GM12878 (cell line): ENCODE results near the gene SLC43A1. TPM values are rescaled to one million over a fixed set of nuclear protein-coding genes. Genes with fewer than 3 reads are reported as not detected.

Source experiments
- ATAC-seq: fragments of 200-7000 bp; cut with Tn5 transposase; 3 replicates; pipeline ENCODE4 v1.9.1; 2020; ENCODE audit warnings: mild to moderate bottlenecking, moderate library complexity
- BruUV-seq: library from RNA; stranded (reverse); fragments of 400-500 nt; replicated peaks from 2 replicates; lab custom pipeline; 2021; lab: Mats Ljungman, UMichigan
- CTCF ChIA-PET: fragments of 300-600 bp; sonication (Branson Sonifier 250); formaldehyde crosslinking; extraction: SDS; loops from one replicate; lab custom pipeline; 2021; ENCODE audit warnings: inconsistent platforms; lab: Yijun Ruan, JAX
- POLR2A ChIA-PET: fragments of 350-600 bp; formaldehyde crosslinking; extraction: SDS; loops from one replicate; lab custom pipeline; 2021; ENCODE audit warnings: inconsistent platforms; lab: Charles Lee
- RAD21 ChIA-PET: fragments of 300-600 bp; sonication (Branson Sonifier 250); formaldehyde crosslinking; loops from one replicate; lab custom pipeline; 2023; ENCODE audit warnings: antibody characterized with exemption; ENCODE audit not compliant: unreplicated experiment; lab: Charles Lee
- SMC1A ChIA-PET: fragments of 300-600 bp; sonication (Branson Sonifier 250); formaldehyde crosslinking; loops from one replicate; lab custom pipeline; 2023; ENCODE audit not compliant: unreplicated experiment, uncharacterized antibody; lab: Charles Lee
- DNase-seq: peaks from one replicate; pipeline ENCODE4 v3.0.0-alpha.2; 2011; ENCODE audit warnings: low read depth, low spot score
- FAIRE-seq: peaks from 3 replicates; lab custom pipeline; 2011; peaks lifted over from hg19 to GRCh38; lab: Jason Lieb, UNC
- H2AFZ ChIP-seq: 2 replicates; pipeline ENCODE4 v1.6.0; 2011; ENCODE audit warnings: low read depth, low read length, control low read depth; ENCODE audit not compliant: control insufficient read depth
- H3K27ac ChIP-seq: 2 replicates; pipeline ENCODE4 v1.5.1; 2011; ENCODE audit warnings: control low read depth; ENCODE audit not compliant: control insufficient read depth, insufficient read depth
- H3K27me3 ChIP-seq, 2 experiments: replicated peaks in 1 of 2; 2 replicates each; pipeline versions ENCODE4 v1.6.0 to v1.6.1; 2011; ENCODE audit warnings: low read length in 1 of 2; ENCODE audit not compliant: control insufficient read depth in 2 of 2, insufficient read depth in 2 of 2
- H3K36me3 ChIP-seq, 2 experiments: 2 replicates each; pipeline ENCODE4 v1.5.1; 2011; ENCODE audit warnings: low read length in 1 of 2; ENCODE audit not compliant: control insufficient read depth in 2 of 2, insufficient read depth in 2 of 2
- H3K4me1 ChIP-seq: 2 replicates; pipeline ENCODE4 v1.6.1; 2011; ENCODE audit warnings: mild to moderate bottlenecking, low read length, moderate library complexity, mixed read lengths; ENCODE audit not compliant: control insufficient read depth, insufficient read depth
- H3K4me2 ChIP-seq: 2 replicates; pipeline ENCODE4 v1.6.0; 2011; ENCODE audit warnings: control low read depth; ENCODE audit not compliant: control insufficient read depth, insufficient read depth
- H3K4me3 ChIP-seq: fragments of 200-600 bp; sonication (generic); 2 replicates; pipeline ENCODE4 v1.5.1; 2016
- H3K79me2 ChIP-seq: 2 replicates; pipeline ENCODE4 v1.6.0; 2011; ENCODE audit warnings: low read length; ENCODE audit not compliant: control insufficient read depth, insufficient read depth
- H3K9ac ChIP-seq: 2 replicates; pipeline ENCODE4 v1.8.0; 2011; ENCODE audit warnings: low read length, control low read depth, mixed read lengths; ENCODE audit not compliant: control insufficient read depth, insufficient read depth
- H3K9me3 ChIP-seq: replicated peaks from 3 replicates; pipeline ENCODE4 v1.5.1; 2011; ENCODE audit warnings: mild to moderate bottlenecking, low read length; ENCODE audit not compliant: control insufficient read depth, insufficient read depth
- H4K20me1 ChIP-seq: 2 replicates; pipeline ENCODE4 v1.6.0; 2011; ENCODE audit not compliant: control insufficient read depth, insufficient read depth
- ATF3 ChIP-seq: IDR thresholded peaks from 2 replicates; pipeline ENCODE4 v1.6.1; 2011; ENCODE audit warnings: low read depth, mild to moderate bottlenecking, low read length, moderate library complexity, borderline replicate concordance; ENCODE audit errors: extremely low read depth
- BCL11A ChIP-seq: IDR thresholded peaks from 2 replicates; pipeline ENCODE4 v1.6.1; 2011; ENCODE audit warnings: low read depth, low read length
- BHLHE40 ChIP-seq, 2 experiments: fragments of 450-650 bp in 1 of 2; IDR thresholded peaks; 2 replicates each; pipeline ENCODE4 v1.6.1; 2011 to 2017; ENCODE audit warnings: low read depth in 2 of 2, borderline replicate concordance in 1 of 2, improper control_type of control experiment in 1 of 2, low read length in 1 of 2, mild to moderate bottlenecking in 1 of 2
- HCFC1 ChIP-seq: fragments of 150-350 bp; IDR thresholded peaks from 2 replicates; pipeline ENCODE4 v1.6.1; 2014; ENCODE audit warnings: low read length
- JUNB ChIP-seq: IDR thresholded peaks from 2 replicates; pipeline ENCODE4 v1.6.1; 2016; ENCODE audit warnings: antibody characterized with exemption, mild to moderate bottlenecking
- MLLT1 ChIP-seq: fragments of 450-650 bp; IDR thresholded peaks from 2 replicates; pipeline ENCODE4 v1.6.1; 2016; ENCODE audit warnings: mild to moderate bottlenecking
- PAX5 ChIP-seq: IDR thresholded peaks from 2 replicates; pipeline ENCODE4 v1.6.1; 2011; ENCODE audit warnings: low read depth, low read length, borderline replicate concordance
- RAD21 ChIP-seq: IDR thresholded peaks from 2 replicates; pipeline ENCODE4 v1.6.1; 2011; ENCODE audit warnings: mild to moderate bottlenecking, low read depth, low read length, moderate library complexity; ENCODE audit not compliant: insufficient read depth
- RAD51 ChIP-seq: fragments of 450-650 bp; IDR thresholded peaks from 2 replicates; pipeline ENCODE4 v1.6.1; 2016; ENCODE audit warnings: moderate library complexity, mild to moderate bottlenecking, inconsistent platforms
- RB1 ChIP-seq: fragments of 450-650 bp; formaldehyde crosslinking; IDR thresholded peaks from 2 replicates; pipeline ENCODE4 v1.6.1; 2017; ENCODE audit warnings: mild to moderate bottlenecking, borderline replicate concordance
- RELB ChIP-seq: fragments of 450-650 bp; IDR thresholded peaks from 2 replicates; pipeline ENCODE4 v1.6.1; 2017; ENCODE audit warnings: low read depth, mild to moderate bottlenecking, moderate library complexity
- TBL1XR1 ChIP-seq: IDR thresholded peaks from 2 replicates; pipeline ENCODE4 v1.6.1; 2012; ENCODE audit warnings: low read depth, low read length, improper control_type of control experiment
- WGBS: methylation state at CpG from one replicate; pipeline ENCODE4 v1.1.6; 2016; ENCODE audit warnings: low lambda C conversion rate; ENCODE audit not compliant: insufficient replicate concordance, insufficient coverage; ENCODE audit errors: missing lambda C conversion rate; 5-methylcytosine and 5-hydroxymethylcytosine counted together
- in situ Hi-C: fragments of 300-500 bp; cut with MboI; formaldehyde crosslinking; loops from 9 replicates; pipeline ENCODE4 v1.14.3; 2018; ENCODE audit warnings: mixed read lengths
- intact Hi-C: fragments of 100-400 bp; cut with micrococcal nuclease; formaldehyde crosslinking; loops from one replicate; pipeline ENCODE4 v1.14.2; 2022; ENCODE audit not compliant: unreplicated experiment
- polyA plus RNA-seq, 11 experiments: library from polyadenylated mRNA; depleted of rRNA in 4 of 11; unstranded in 6 of 11; stranded (reverse) in 5 of 11; fragments of >200 nt; fragmentation: Nextera tagmentation in 4 of 11; fragmentation: Illumina TruSeq in 1 of 11; extraction: Ambion mirVana in 4 of 11; extraction: Trizol in 1 of 11; gene quantifications; 1 replicate in 1 of 11; 2 replicates in 10 of 11; pipeline versions ENCODE4 v1.2.1 to v1.2.3, GENCODE V29; 2011 to 2016; ENCODE audit warnings: inconsistent platforms in 2 of 11, missing spikeins in 2 of 11, low read depth in 1 of 11
- total RNA-seq, 4 experiments: library from RNA; depleted of rRNA in 3 of 4; stranded (reverse); fragments of >200 nt in 3 of 4; fragmentation: Illumina TruSeq in 1 of 4; extraction: Trizol in 1 of 4; gene quantifications; 2 replicates each; pipeline versions ENCODE4 v1.2.1 to v1.2.3, GENCODE V29; 2013 to 2021

SLC43A1 gene
- total and polyA plus RNA-seq, 10 of the 15 experiments (the other 5 are each of a cell fraction or from before 2014, with no cell fraction given), result 1.0 to 17.8 (median 12.6) TPM

GRCh38 chr11:57556041-57556440 lies 40.5 kb upstream of the SLC43A1 start:
- no TSS peak for BruUV-seq
- intact Hi-C loops, result no loop called here
- FAIRE-seq, result no peak

More at GRCh38 chr11:57556041-57556440, 40.5 kb upstream of the SLC43A1 start:
- in situ Hi-C loops, result no loop called here
- no peaks in the 10 kb centered on the region for H3K9me3 ChIP-seq
- H2AFZ ChIP-seq, result no peak overlapping the region
- H4K20me1 ChIP-seq, result no peaks in the 10 kb centered on the region
- WGBS, result 97% methylated on average over 8 of the region's 8 CpGs
- no peak overlapping the region for H3K27ac ChIP-seq
- no peak overlapping the region for H3K4me2 ChIP-seq
- no peaks in the 10 kb centered on the region for H3K4me1 ChIP-seq
- H3K27me3 ChIP-seq, result no peaks in the 10 kb centered on the region
- SMC1A ChIA-PET, result interaction anchor here (0.5 to 1.6 kb wide), 2 partner anchors 38 to 67 kb away, joined by 3 to 4 read pairs; no protein-coding TSS in a partner anchor
- POLR2A ChIA-PET, result no interaction called here
- peaks cover 31 to 55% of the 10 kb centered on the region in 2 experiments for H3K36me3 ChIP-seq
- TF ChIP-seq RB1 (no peak), ATF3 (no peak), MLLT1 (no peak), RAD21 (no peak), RELB (no peak), HCFC1 (no peak), BHLHE40 (IDR thresholded peaks at IDR 0.05; ENCODE audit: borderline replicate concordance in 1 of 2, low read depth in 2 of 2, low read length in 1 of 2) (no peak), TBL1XR1 (no peak), RAD51 (no peak), JUNB (no peak), PAX5 (no peak), BCL11A (no peak)
- TF ChIP-seq, all 136 proteins: peak for 0
- ATAC-seq (no peak), DNase-seq (no peak)
- CTCF ChIA-PET, result interaction anchor here (1.0 kb wide), 1 partner anchor 14 kb away, joined by 4 read pairs; no protein-coding TSS in a partner anchor
- RAD21 ChIA-PET, result no interaction called here
- Histone ChIP-seq H3K79me2 (peaks cover under 1% of the 10 kb centered on the region; the same call in 1 of the 2 replicates), H3K9ac (no peak overlapping the region), H3K4me3 (no peak overlapping the region)
